ENCODE measurements around the gene OAS1. TPM values are rescaled to one million over a fixed set of nuclear protein-coding genes. Genes with fewer than 3 reads are reported as not detected.

OAS1 gene
- total RNA-seq, 1 donor, result 0.86 TPM

DNA sequence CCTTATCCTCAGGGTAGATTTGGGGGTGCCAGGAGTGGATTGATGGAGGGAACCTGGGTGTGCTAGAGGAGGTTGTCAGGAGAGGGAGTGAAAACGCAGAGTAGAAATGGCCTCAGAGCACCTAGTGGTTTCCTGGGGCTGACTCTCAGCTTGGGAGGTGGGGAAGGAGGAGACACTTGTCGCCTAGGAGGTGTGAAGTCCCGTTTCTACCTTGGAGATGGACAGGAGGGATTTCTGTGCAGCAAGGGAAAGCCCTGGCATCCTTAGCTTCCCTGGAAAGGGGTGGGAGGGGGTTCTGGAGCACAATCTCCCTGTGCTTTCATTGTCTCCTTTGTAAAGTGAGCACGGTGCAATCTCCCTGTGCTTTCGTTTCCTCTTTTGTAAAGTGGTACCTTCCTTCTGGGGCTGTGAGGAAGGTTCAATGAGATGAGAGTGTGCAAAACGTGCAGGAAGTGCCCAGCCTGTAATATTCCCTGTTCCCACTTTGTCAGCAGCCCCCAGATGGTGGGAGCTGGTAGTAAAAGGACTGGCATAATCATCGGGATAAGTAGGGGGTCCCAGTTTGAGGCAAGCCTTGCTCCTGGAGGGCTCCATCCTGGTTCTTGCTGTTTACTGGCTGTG lies 33.1 kb downstream of the OAS1 start:
- no peak for DNase-seq (ENCODE audit: low read depth)
- TF ChIP-seq, protein P1, sequence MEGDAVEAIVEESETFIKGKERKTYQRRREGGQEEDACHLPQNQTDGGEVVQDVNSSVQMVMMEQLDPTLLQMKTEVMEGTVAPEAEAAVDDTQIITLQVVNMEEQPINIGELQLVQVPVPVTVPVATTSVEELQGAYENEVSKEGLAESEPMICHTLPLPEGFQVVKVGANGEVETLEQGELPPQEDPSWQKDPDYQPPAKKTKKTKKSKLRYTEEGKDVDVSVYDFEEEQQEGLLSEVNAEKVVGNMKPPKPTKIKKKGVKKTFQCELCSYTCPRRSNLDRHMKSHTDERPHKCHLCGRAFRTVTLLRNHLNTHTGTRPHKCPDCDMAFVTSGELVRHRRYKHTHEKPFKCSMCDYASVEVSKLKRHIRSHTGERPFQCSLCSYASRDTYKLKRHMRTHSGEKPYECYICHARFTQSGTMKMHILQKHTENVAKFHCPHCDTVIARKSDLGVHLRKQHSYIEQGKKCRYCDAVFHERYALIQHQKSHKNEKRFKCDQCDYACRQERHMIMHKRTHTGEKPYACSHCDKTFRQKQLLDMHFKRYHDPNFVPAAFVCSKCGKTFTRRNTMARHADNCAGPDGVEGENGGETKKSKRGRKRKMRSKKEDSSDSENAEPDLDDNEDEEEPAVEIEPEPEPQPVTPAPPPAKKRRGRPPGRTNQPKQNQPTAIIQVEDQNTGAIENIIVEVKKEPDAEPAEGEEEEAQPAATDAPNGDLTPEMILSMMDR (IDR thresholded peaks at IDR 0.05; ENCODE audit: insufficient read depth, low read depth, low read length), result no peak
- H3K4me3 ChIP-seq (ENCODE audit: low read depth, low read length), result no peak overlapping the region

DNA sequence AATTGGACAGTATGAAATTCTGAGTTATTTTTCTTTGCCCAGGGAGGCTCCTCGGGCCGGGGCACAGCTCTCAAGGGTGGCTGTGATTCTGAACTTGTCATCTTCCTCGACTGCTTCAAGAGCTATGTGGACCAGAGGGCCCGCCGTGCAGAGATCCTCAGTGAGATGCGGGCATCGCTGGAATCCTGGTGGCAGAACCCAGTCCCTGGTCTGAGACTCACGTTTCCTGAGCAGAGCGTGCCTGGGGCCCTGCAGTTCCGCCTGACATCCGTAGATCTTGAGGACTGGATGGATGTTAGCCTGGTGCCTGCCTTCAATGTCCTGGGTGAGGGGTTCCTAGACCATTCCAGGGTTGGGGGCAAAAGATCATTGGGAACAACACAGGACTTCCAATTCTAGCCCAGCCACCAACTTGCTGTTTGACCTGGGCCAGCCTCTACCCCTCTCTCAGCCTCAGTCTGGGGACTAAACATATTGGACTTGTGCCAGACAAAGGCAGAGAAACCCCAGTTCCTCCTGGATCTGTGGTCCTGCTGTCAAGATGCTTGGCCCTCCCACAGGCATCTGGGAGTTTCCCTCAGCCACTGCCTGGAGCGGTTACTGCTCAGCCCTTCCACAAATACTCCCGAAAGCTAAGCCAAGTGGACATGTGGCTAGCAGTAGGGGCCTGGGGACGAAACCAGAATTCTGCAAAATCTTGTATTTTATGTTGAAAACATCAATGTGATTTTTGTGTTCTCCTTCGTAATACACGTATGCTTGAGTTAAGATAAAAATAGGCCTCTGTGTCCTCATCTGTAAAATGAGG lies 35.0 kb downstream of the OAS1 start:
- no peak overlapping the region for H3K4me3 ChIP-seq (ENCODE audit: low read depth, low read length)
- DNase-seq (ENCODE audit: low read depth), result no peak
- TF ChIP-seq, protein P1 (IDR thresholded peaks at IDR 0.05; ENCODE audit: insufficient read depth, low read depth, low read length), result no peak

DNA sequence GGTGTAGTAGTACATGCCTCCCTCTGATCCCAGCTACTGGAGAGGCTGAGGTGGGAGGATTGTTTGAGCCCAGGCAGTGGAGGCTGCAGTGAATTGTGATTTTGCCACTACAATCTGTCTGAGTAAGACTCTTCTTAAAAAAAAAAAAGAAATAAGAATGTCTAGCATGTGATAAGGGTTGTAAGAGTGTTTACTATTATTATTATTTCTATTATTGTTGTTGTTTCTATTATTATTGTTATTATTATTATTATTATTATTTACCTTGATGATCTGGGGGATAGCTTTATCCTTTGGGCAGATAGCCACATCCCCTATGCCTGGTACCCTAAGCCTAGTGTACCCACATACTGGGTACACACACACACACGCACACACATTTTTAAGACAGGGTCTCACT lies 35.8 kb downstream of the OAS1 start:
- DNase-seq (ENCODE audit: low read depth), result no peak
- no peak overlapping the region for H3K4me3 ChIP-seq (ENCODE audit: low read depth, low read length)
- TF ChIP-seq, protein P1 (IDR thresholded peaks at IDR 0.05; ENCODE audit: insufficient read depth, low read depth, low read length), result no peak

DNA sequence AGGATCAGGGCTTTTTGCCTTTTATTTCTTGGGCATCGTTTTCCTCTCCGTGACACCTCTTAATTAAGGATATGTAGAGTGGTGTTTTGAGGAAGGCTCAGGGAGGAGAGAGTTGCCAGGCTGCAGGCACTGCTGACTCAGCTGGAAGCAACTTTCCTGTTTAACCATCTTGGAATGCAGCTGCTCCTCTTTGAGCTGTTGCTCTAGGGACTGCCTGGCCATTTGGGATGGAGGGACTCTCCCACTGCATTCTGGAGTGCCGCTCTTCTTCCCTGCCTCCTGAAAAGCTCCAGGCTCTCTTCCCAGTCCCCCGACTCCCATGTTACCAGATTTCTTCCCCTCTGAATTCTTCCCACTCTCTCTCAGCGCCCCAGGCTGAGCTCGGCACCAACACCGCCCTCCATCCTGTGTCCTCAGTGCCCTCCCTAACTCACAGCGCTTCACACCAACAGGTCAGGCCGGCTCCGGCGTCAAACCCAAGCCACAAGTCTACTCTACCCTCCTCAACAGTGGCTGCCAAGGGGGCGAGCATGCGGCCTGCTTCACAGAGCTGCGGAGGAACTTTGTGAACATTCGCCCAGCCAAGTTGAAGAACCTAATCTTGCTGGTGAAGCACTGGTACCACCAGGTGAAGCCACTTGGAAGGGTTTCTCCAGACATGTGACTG lies 37.4 kb downstream of the OAS1 start:
- no peak for DNase-seq (ENCODE audit: low read depth)
- TF ChIP-seq, protein P1 (IDR thresholded peaks at IDR 0.05; ENCODE audit: insufficient read depth, low read depth, low read length), result no peak
- H3K4me3 ChIP-seq (ENCODE audit: low read depth, low read length), result no peak overlapping the region

DNA sequence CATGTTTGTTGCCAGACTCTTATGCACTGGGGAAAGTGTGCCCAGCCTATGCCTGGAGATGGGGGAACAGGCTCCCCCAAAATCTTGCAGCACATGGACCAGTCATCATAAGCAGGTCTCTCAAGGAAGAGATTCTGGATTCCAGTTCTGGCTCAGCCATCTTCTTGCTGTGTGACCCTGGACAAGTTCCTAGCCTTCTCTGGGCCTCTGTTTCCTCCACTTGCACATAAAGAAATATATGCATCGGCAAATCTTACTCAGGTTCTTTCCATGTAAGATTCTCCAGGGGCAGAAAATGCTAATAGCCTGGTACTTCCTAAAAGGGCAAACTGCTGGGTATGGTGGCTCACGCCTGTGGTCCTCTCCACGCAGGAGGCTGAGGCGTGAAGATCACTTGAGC lies 38.8 kb downstream of the OAS1 start:
- DNase-seq (ENCODE audit: low read depth), result no peak

DNA sequence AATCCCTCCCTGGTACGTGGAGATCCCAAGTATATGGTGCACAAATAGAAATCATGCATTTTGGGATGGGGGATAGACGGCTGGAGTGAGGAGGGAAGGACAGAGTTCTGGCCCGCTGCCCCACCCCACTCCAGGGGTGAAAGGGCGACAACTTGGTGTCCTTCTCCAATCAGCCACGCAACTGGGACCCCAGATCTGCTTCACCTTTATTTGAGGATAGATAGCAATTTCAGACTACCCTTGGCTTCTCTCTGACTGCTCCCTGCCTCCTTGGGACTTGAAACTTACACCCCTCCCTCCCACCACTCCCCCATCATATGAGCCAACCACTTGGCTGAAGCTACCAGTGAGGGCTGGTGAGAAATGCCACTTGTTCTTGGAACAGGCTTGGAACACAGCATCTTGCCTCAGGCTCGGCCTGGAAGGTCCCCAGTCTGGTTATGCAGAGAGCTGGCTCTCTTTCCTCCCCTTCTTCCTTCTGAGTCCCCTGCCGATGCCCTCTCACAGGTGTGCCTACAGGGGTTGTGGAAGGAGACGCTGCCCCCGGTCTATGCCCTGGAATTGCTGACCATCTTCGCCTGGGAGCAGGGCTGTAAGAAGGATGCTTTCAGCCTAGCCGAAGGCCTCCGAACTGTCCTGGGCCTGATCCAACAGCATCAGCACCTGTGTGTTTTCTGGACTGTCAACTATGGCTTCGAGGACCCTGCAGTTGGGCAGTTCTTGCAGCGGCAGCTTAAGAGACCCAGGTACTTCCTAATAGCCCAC lies 39.7 kb downstream of the OAS1 start:
- TF ChIP-seq, protein P1 (IDR thresholded peaks at IDR 0.05; ENCODE audit: insufficient read depth, low read depth, low read length), result no peak
- no peak overlapping the region for H3K4me3 ChIP-seq (ENCODE audit: low read depth, low read length)
- no peak for DNase-seq (ENCODE audit: low read depth)

More for the DNA sequence above, 38.8 kb downstream of the OAS1 start:
- no peak overlapping the region for H3K4me3 ChIP-seq (ENCODE audit: low read depth, low read length)
- TF ChIP-seq, protein P1 (IDR thresholded peaks at IDR 0.05; ENCODE audit: insufficient read depth, low read depth, low read length), result no peak
